Esophagus (tissue), 2 donors: ENCODE results near the gene ATP4A. TPM values are rescaled to one million over a fixed set of nuclear protein-coding genes. Genes with fewer than 3 reads are reported as not detected.

Source experiments
- H3K27ac ChIP-seq, 2 donors: one replicate each; pipeline ENCODE4 v1.5.1; 2013; ENCODE audit warnings: low read depth in 2 of 2, mild to moderate bottlenecking in 2 of 2, inconsistent platforms in 1 of 2, low read length in 1 of 2, moderate library complexity in 1 of 2
- H3K27me3 ChIP-seq, 2 donors: one replicate each; pipeline ENCODE4 v1.6.1; 2013; ENCODE audit warnings: low read length in 2 of 2, control low read depth in 1 of 2, mild to moderate bottlenecking in 1 of 2; ENCODE audit not compliant: insufficient read depth in 2 of 2, control insufficient read depth in 1 of 2
- H3K36me3 ChIP-seq, 2 donors: one replicate each; pipeline ENCODE4 v1.6.1; 2013; ENCODE audit warnings: low read length in 1 of 2; ENCODE audit not compliant: control insufficient read depth in 2 of 2, insufficient read depth in 2 of 2
- H3K4me1 ChIP-seq, 2 donors: one replicate each; pipeline ENCODE4 v1.6.1; 2013; ENCODE audit warnings: low read length in 1 of 2; ENCODE audit not compliant: control insufficient read depth in 2 of 2, insufficient read depth in 2 of 2
- H3K4me3 ChIP-seq, 2 donors: one replicate each; pipeline ENCODE4 v1.5.1; 2013; ENCODE audit warnings: low read length in 2 of 2, mild to moderate bottlenecking in 2 of 2, low read depth in 1 of 2, moderate library complexity in 1 of 2
- H3K9me3 ChIP-seq, 2 donors: one replicate each; pipeline ENCODE4 v1.6.1; 2013; ENCODE audit warnings: mild to moderate bottlenecking in 2 of 2, low read depth in 1 of 2, low read length in 1 of 2, moderate library complexity in 1 of 2; ENCODE audit not compliant: control insufficient read depth in 2 of 2, insufficient read depth in 1 of 2
- WGBS, 2 donors: extraction: QIAGEN DNeasy Blood & Tissue Kit; methylation state at CpG; one replicate each; pipeline ENCODE4 v1.1.7; 2013; 5-methylcytosine and 5-hydroxymethylcytosine counted together
- polyA plus RNA-seq, 2 donors: library from polyadenylated mRNA; stranded (reverse); fragments of 200-250 nt; gene quantifications; one replicate each; pipeline ENCODE4 v1.2.3, GENCODE V29; 2013
- donor health status: healthy with polysubstance abuse.
- donor health status: Bipolar disorder and iron deficiency.

Gene ATP4A
- polyA plus RNA-seq, 2 donors: 0.02 to 0.12 TPM

DNA sequence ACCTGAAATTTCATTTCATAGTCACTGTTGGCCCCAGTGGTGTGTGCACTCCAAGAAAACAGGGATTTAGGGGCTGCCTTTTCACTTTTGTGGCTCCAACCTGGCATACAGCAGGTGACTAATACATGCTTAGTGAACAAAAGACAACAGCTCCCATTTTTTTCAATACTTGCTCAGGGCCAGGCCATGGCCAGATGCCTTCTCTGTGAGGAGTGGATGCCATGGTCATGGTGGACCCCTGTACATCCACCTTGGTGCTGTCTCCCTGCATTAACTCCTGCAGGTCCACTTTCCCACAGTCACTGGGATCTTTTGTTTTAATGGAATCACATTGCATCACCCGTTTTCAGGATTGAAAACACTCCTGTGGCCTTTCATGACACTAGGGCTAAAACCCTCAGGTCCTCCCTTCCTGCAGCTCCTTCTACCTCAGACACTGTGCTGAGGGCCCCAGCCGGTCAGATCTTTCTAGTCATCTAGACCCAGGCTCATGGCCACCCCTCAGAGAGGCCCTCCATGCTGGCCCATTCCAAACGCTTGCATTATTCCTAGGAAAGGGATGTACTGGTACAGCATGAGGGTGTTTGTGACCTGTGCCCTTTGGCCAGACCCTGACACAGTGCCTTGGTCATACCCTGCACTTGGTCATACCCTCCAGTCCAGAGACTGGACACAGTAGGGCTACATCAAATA is 19.2 kb downstream of the ATP4A start:
- 78 to 84% methylated on average over 3 of the region's 3 CpGs for WGBS, 2 donors
- no peaks in the 10 kb centered on the region for H3K9me3 ChIP-seq
- peaks cover 6 to 13% of the 10 kb centered on the region in 2 donors for H3K4me1 ChIP-seq
- peaks cover 0 to 13% of the 10 kb centered on the region in 2 donors for H3K36me3 ChIP-seq
- H3K27me3 ChIP-seq: no peaks in the 10 kb centered on the region
- H3K4me3 ChIP-seq: peak overlapping the region; percentile 68 to 77
- H3K27ac ChIP-seq: peak overlapping the region in 1 of 2 donors; percentile 85

DNA sequence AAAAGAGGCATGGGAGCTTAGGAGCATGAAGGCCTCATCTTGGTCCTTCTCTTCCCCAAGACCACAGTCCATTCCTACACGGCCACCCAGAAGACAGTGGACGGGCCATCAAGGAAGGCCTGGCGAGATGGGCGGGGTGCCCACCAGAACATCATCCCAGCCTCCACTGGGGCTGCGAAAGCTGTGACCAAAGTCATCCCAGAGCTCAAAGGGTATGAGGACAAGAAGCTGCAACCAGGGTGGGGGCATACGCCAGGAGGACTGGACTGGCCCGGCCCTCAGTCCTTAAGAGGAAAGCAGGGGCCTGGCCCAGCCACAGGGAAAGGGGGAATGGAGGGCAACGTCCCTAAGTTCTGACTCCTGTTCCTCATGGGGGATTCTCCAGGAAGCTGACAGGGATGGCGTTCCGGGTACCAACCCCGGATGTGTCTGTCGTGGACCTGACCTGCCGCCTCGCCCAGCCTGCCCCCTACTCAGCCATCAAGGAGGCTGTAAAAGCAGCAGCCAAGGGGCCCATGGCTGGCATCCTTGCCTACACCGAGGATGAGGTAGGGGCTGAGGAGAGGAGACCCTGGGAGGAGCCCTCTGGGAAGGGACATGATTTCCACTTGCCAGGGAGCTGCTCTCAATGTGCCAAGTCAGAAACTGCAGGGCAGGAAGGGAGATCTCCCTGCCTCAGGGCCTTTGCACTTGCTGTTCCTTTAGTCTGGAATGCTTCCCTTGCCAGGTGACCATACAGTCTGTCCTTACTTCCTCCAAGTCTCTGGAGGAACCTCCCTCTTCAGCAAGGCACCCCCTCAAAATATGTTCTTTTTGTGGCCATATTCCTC is 20.0 kb downstream of the ATP4A start:
- Histone ChIP-seq H3K4me3 (no peak overlapping the region), H3K4me1 (peaks cover 6 to 13% of the 10 kb centered on the region in 2 donors), H3K27ac (no peak overlapping the region), H3K36me3 (peaks cover 0 to 13% of the 10 kb centered on the region in 2 donors), H3K9me3 (no peaks in the 10 kb centered on the region), H3K27me3 (no peaks in the 10 kb centered on the region)
- 93 to 96% methylated on average over 15 of the region's 15 CpGs for WGBS, 2 donors

DNA sequence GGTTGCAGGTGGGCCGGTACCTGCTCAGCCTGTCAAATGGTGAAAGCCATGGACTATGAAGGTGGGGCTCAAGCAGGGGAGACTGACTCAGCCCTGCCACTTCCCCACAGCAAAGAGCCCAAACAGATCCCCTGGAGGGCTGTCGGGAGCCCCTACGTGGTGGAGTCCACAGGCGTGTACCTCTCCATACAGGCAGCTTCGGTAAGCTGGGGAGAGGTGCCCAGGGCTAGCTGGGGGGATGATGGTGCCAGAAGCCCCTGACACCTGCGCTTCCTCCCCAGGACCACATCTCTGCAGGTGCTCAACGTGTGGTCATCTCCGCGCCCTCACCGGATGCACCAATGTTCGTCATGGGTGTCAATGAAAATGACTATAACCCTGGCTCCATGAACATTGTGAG is 21.2 kb downstream of the ATP4A start:
- Histone ChIP-seq H3K27ac (no peak overlapping the region), H3K4me1 (peaks cover 6 to 13% of the 10 kb centered on the region in 2 donors), H3K27me3 (no peaks in the 10 kb centered on the region), H3K36me3 (peaks cover 0 to 11% of the 10 kb centered on the region in 2 donors), H3K9me3 (no peaks in the 10 kb centered on the region), H3K4me3 (no peak overlapping the region)
- 93 to 94% methylated on average over 11 of the region's 11 CpGs for WGBS, 2 donors

DNA sequence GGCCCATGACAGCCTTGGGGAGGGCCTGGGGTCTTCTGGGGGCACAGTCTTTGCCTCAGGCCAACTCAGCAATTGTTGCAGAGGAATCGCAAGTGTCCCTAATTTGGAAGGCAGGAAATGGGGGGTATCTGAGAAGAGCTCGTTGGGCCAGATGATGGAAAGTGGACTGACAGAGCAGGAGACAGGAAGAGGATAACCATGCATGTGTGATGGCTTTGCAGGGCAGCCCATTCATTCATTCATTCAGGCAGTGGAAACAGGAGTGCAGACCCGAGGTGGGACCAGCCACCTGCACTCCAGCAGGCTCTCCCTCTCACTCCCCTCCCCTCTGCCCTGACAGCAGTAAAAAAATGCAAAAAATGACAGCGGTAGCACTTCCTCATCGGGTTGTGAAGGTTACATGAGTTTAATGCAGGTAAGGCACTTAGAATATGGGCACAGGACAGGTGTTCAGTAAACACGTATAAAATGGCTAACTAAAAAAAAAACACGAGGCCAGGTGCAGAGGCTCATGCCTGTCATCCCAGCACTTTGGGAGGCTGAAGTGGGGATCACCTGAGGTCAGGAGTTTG is 23.0 kb downstream of the ATP4A start:
- H3K9me3 ChIP-seq: no peaks in the 10 kb centered on the region
- 78 to 80% methylated on average over 7 of the region's 7 CpGs for WGBS, 2 donors

DNA sequence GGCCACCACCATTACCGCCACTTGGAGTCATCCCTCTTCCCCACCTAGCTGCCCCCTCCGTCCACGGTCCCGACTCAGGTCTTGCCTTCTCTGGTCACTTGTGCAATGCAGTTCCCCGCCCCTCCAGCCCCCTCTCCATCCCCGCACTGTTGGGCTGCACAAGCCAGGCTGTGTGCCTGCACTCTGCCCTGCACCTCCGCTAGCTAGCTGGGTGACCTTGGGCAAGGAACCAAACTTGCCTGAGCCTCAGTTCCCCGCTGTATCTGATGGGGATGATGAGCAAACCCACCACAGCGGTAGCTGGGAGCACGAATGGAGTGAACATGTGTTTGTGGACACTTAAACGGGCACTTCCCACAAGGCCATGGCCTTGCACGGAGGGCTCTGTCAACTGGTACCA is 23.6 kb downstream of the ATP4A start:
- no peak overlapping the region for H3K4me3 ChIP-seq
- no peak overlapping the region for H3K27ac ChIP-seq
- 88 to 93% methylated on average over 12 of the region's 12 CpGs for WGBS, 2 donors
- H3K9me3 ChIP-seq: no peaks in the 10 kb centered on the region
- no peaks in the 10 kb centered on the region for H3K27me3 ChIP-seq
- H3K36me3 ChIP-seq: peaks cover 0 to 7% of the 10 kb centered on the region in 2 donors
- peaks cover 0 to 5% of the 10 kb centered on the region in 2 donors for H3K4me1 ChIP-seq

More for the DNA sequence above, 23.0 kb downstream of the ATP4A start:
- Histone ChIP-seq H3K27ac (no peak overlapping the region), H3K4me1 (peaks cover 0 to 5% of the 10 kb centered on the region in 2 donors), H3K36me3 (peaks cover 0 to 7% of the 10 kb centered on the region in 2 donors), H3K4me3 (no peak overlapping the region), H3K27me3 (no peaks in the 10 kb centered on the region)

DNA sequence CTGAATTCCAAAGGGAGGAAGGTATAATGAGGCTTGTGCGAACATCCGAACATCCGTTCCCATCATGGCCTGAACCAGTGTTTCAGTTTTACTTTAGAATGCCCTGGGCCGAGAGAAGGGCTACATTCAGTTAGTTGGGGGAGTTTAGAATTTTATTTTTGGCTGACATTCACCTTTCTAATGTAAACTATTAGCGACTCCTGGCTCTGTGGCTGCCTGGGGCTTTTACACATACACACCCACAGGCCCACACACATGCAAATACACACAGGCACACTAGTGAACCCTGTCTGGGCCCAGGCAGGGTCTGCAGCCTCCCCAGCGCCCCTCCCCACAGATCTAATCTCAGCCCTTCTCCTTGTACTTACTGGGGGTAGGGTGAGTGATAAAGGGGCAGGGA is 24.1 kb downstream of the ATP4A start:
- peaks cover 0 to under 1% of the 10 kb centered on the region in 2 donors for H3K4me1 ChIP-seq
- 68 to 69% methylated on average over 6 of the region's 6 CpGs for WGBS, 2 donors
- no peak overlapping the region for H3K27ac ChIP-seq
- no peaks in the 10 kb centered on the region for H3K27me3 ChIP-seq
- no peaks in the 10 kb centered on the region for H3K9me3 ChIP-seq
- no peak overlapping the region for H3K4me3 ChIP-seq
- H3K36me3 ChIP-seq: peaks cover 0 to 7% of the 10 kb centered on the region in 2 donors

DNA sequence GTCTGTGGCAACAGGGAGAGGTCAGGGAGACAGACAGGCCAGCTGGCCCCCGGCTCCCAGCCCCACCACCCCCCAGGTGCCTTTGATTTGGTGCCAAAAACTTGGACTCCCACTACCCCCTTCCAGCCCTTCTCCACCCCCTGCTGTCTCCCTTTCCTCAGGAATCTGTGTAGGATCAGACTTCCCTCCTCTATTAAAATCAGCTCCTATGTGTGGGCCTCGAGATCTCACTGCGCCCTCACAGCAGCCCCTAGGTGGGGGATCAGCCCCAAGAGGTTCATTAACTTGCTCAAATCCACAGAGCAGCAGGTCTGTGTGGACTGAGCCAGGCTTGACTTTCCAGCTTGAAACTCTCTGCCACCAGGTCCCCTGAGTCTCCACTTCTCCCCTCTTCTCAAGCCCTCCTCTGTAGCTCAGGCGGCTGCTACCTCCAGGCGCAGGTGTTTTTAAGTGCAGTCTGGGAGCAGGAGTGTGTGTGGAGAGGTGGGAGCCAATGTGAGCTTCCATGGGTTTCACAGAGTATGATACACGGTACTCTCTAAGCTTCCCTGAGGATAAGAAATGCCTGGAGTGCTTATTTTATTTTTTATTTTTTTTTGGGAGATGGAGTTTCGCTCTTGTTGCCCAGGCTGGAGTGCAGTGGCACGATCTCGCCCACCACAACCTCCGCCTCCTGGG is 28.5 kb downstream of the ATP4A start:
- H3K36me3 ChIP-seq: no peaks in the 10 kb centered on the region
- no peak overlapping the region for H3K4me3 ChIP-seq
- H3K27ac ChIP-seq: no peak overlapping the region
- H3K9me3 ChIP-seq: peaks cover 0 to 4% of the 10 kb centered on the region in 2 donors
- peaks cover 3 to 8% of the 10 kb centered on the region in 2 donors for H3K4me1 ChIP-seq
- peaks cover 0 to 3% of the 10 kb centered on the region in 2 donors for H3K27me3 ChIP-seq
- 66 to 74% methylated on average over 10 of the region's 10 CpGs for WGBS, 2 donors

DNA sequence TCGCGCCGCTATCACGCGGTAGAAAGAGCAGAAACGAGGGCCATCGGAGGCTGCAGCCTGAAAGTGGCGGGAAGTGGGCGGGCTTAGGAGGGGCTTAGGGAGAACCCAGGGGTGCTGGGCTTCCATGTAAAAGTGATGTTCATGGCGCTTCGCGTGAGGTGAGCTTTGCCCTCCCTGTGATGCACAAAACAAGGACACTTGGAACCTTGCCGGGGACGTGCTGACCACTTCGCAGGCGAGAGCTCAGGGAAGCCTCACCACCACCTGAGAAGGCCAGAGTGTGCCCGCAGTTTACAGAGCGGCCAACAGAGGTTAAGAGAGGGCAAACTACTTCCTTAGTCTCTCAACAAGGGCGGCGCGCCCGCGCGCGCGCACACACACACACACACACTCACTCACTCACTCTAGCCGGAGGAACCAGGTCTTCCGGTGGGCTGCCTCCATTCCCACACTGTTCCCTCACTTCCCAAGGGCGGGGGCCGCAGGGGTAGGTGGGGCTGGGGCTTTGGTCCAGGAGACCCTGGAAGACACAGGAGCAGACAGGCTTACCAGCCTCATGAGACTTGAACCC is 29.6 kb downstream of the ATP4A start:
- 3 to 4% methylated on average over 30 of the region's 30 CpGs for WGBS, 2 donors
- H3K36me3 ChIP-seq: no peaks in the 10 kb centered on the region
- no peak overlapping the region for H3K4me3 ChIP-seq
- H3K9me3 ChIP-seq: peaks cover 0 to 4% of the 10 kb centered on the region in 2 donors
- peaks cover 3 to 16% of the 10 kb centered on the region in 2 donors for H3K4me1 ChIP-seq
- peaks cover 0 to 3% of the 10 kb centered on the region in 2 donors for H3K27me3 ChIP-seq
- H3K27ac ChIP-seq: no peak overlapping the region
